SK-N-MC (cell line): ENCODE measurements around the gene LTO1.

Experiments used
- EZH2 ChIP-seq: fragments of 200-600 bp; sonication (generic); IDR thresholded peaks from one replicate; pipeline ENCODE4 v1.6.1; 2017; ENCODE audit warnings: antibody characterized with exemption
- FOXP2 ChIP-seq: optimal IDR thresholded peaks from 2 replicates; pipeline ENCODE3; 2011; ENCODE audit warnings: mild to moderate bottlenecking, moderate library complexity; ENCODE audit not compliant: insufficient read depth; ENCODE audit errors: extremely low read length, control extremely low read depth
- POLR2AphosphoS5 ChIP-seq: IDR thresholded peaks from 2 replicates; pipeline ENCODE4 v1.6.1; 2012; ENCODE audit warnings: mild to moderate bottlenecking, low read depth, low read length, borderline replicate concordance

DNA sequence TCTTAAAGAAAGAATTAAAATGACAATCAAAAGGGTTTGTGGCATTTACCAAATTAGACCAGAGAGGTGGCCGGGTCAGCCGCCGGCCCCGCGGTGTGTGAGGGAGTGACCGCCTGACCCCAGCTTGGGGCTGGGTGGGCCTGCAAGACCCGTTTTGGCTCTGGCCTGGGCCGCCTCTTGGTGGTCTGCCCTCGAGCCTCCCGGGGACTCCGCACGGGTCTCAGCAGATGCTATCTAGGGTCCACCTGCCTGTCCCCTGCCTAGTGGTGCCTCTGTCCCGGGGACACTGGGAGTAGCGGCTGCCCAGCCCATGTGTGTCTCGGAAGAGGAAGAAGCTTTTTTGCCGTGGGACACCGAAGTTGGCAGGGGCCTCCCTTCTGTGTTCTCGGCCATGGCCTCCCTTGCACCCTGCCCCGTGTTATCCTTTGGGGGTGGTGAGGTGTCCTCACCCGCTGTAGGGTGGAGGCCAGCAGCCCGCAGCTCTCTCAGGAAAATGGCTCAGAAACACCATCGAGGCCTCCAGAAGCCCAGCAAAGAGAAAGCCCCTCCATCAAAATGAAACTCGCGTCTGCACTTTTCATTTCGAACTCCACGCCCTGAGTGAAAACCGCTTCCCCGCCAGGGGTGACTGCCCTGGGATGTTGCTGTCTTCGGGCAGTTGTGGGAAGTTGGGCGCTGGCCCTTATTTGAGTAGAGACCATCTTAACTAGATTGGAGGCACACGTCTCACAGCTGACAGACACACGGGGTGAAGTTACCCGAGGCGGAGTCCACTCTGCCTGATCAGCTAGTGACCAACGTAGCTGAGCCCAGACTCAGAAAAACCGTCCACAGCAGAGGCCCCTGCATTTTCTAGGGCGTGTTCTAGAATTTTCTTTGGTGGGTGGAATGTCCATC is 26.2 kb downstream of the LTO1 start:
- TF ChIP-seq EZH2, result no peak
- TF ChIP-seq POLR2AphosphoS5, result peak; percentile 28; the same call in 1 of the 2 replicates
- no peak for TF ChIP-seq FOXP2
